ENCODE data around the gene MPRIP. TPM values are rescaled to one million over a fixed set of nuclear protein-coding genes. Genes with fewer than 3 reads are reported as not detected.
A peak's percentile ranks its signal among the peaks of the same experiment; 100 is the strongest.

Gene MPRIP
- total RNA-seq, 1 experiment from 2014 or later, result 132 TPM

- peaks cover 23 to 33% of the 10 kb centered on the region in 2 experiments for H3K4me1 Mint-ChIP-seq
- Histone ChIP-seq H2BK15ac (ENCODE audit: low read depth, low read length) (no peak overlapping the region), H3K9me3 (ENCODE audit: control insufficient read depth, low read depth, low read length) (no peaks in the 10 kb centered on the region), H3K9ac (ENCODE audit: extremely low read depth, insufficient read length, low read length) (no peak overlapping the region), H2BK120ac (ENCODE audit: low read depth, low read length, poor library complexity, severe bottlenecking) (no peak overlapping the region), H3K56ac (ENCODE audit: insufficient read length, low read depth, low read length) (no peak overlapping the region), H3K4me1 (ENCODE audit: insufficient read depth, low read length) (peaks cover 5% of the 10 kb centered on the region), H2AFZ (ENCODE audit: low read length) (no peak overlapping the region), H4K91ac (ENCODE audit: insufficient read length, low read depth, low read length) (no peak overlapping the region), H3K27me3 (ENCODE audit: insufficient read depth, low read length) (no peaks in the 10 kb centered on the region), H3K18ac (ENCODE audit: insufficient read length, low read depth, low read length) (no peak overlapping the region), H2AK5ac (ENCODE audit: insufficient read length, low read length) (no peak overlapping the region), H4K8ac (replicated peaks; ENCODE audit: insufficient read length, low read depth, low read length) (no peak overlapping the region), H3K23me2 (ENCODE audit: insufficient read length, low read depth, low read length, poor library complexity, severe bottlenecking) (no peaks in the 10 kb centered on the region), H3T11ph (ENCODE audit: low read length) (no peak overlapping the region), H2BK20ac (ENCODE audit: low read depth, low read length, poor library complexity, severe bottlenecking) (no peak overlapping the region), H3K4ac (ENCODE audit: low read depth, low read length) (no peak overlapping the region), H3K14ac (ENCODE audit: insufficient read depth, low read length) (no peak overlapping the region), H3K79me1 (ENCODE audit: insufficient read depth, low read depth, low read length, poor library complexity, severe bottlenecking) (no peaks in the 10 kb centered on the region), H2BK5ac (ENCODE audit: insufficient read length, low read length) (no peak overlapping the region), H3K23ac (ENCODE audit: insufficient read length, low read depth, low read length) (no peak overlapping the region), H3K4me2 (ENCODE audit: insufficient read depth, insufficient read length, low read length) (no peak overlapping the region), H2BK12ac (ENCODE audit: insufficient read length, low read depth, low read length) (no peak overlapping the region), H3K79me2 (ENCODE audit: insufficient read depth, low read length) (no peaks in the 10 kb centered on the region), H4K5ac (ENCODE audit: insufficient read length, low read depth, low read length) (no peak overlapping the region), H4K20me1 (ENCODE audit: control insufficient read depth, insufficient read depth, insufficient read length) (no peaks in the 10 kb centered on the region), H3K27ac (ENCODE audit: insufficient read length, low read depth, low read length) (no peak overlapping the region)
- TF ChIP-seq CTCF (conservative IDR thresholded peaks at IDR 0.05), result no peak
- no peaks in the 10 kb centered on the region for H3K9me3 Mint-ChIP-seq
- H3K27ac Mint-ChIP-seq, result peak overlapping the region; percentile 4 to 53 (median 34); a peak in 3 of 7 replicates
- DNase-seq, result no peak
- H3K36me3 Mint-ChIP-seq (ENCODE audit: insufficient read depth in 1 of 3, low read depth in 3 of 3), result peaks cover 0 to 16% (median 6%) of the 10 kb centered on the region in 3 experiments; a peak in 6 of 7 replicates
- no CpG with 5 or more reads among the region's 8 CpGs for WGBS (ENCODE audit: extremely low coverage, insufficient read length, low lambda C conversion rate)
- no peak overlapping the region for H3K4me3 Mint-ChIP-seq
- no peaks in the 10 kb centered on the region for H3K27me3 Mint-ChIP-seq (ENCODE audit: low read depth)
Measured at GRCh38 chr17:17088541-17089525, 46.6 kb downstream of the MPRIP start.

All from H9 (cell line).